GM18907 (cell line): ENCODE data around the gene THUMPD1.
A peak's percentile ranks its signal among the peaks of the same experiment; 100 is the strongest.
"Not testable (repeated sequence)": the region's sequence is repeated elsewhere in the genome, so short reads cannot be mapped to it uniquely, and the experiment has no call there.

Experiments used
- ATAC-seq: cut with Tn5 transposase; IDR thresholded peaks from one replicate; pipeline ENCODE4 v1.9.1; 2021; ENCODE audit warnings: mild to moderate bottlenecking, moderate library complexity; ENCODE audit not compliant: unreplicated experiment

Gene THUMPD1, protein sequence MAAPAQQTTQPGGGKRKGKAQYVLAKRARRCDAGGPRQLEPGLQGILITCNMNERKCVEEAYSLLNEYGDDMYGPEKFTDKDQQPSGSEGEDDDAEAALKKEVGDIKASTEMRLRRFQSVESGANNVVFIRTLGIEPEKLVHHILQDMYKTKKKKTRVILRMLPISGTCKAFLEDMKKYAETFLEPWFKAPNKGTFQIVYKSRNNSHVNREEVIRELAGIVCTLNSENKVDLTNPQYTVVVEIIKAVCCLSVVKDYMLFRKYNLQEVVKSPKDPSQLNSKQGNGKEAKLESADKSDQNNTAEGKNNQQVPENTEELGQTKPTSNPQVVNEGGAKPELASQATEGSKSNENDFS

DNA sequence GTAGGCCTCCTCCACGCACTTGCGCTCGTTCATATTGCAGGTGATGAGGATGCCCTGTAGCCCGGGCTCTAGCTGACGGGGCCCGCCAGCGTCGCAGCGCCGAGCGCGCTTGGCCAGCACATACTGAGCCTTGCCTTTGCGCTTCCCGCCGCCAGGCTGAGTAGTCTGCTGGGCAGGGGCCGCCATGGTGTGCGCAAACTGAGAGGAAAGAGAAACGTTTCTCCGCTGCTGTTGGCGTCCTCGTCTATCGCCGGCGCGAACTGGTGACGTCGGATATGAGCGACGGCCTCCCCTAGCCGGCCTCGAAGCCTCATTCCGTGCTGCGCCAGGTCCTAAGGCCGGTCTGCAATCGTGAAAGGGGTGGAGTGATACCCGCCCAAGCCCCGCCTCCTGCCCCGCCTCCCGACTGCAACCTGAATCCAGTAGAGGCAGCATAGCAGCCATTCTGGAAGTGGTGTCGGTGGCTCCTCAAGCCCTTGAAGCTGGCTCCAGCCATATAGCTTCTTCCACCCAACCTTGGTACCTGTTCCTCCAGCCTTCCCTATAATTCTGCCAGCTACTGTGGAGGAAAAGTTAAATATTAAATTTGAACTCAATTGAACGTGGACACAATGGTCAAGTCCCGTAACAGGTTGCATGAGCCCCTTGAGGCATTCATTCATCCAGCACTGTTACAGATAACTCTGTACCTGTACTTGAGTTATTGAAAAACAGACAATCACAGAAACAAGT is at the start of gene THUMPD1:
Gene THUMPD1, minus strand, starts transcription at position 265 of the 732 bp plus-strand sequence. Its CDS starts 79 bp downstream, at position 186.
- ATAC-seq: peak; percentile 81

DNA sequence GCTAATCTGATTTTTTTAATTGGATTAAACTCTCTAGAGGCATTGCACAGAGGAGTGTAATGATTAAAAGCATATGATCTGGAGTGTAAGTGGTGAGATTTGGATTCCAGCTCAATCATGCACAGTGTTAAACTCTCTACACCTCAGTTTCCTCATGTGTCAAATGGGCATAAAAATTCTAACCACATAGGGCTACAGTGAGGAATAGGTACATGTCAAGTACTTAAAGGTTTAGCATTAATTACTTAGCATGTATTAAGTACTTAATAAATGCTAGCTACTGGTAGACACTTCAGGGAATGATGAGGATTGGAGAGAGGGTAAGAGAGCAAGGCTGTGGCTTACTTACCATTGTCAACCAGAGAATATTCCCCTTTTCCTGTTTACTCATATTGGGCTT is 47.5 kb upstream of the THUMPD1 start:
- ATAC-seq: no peak

DNA sequence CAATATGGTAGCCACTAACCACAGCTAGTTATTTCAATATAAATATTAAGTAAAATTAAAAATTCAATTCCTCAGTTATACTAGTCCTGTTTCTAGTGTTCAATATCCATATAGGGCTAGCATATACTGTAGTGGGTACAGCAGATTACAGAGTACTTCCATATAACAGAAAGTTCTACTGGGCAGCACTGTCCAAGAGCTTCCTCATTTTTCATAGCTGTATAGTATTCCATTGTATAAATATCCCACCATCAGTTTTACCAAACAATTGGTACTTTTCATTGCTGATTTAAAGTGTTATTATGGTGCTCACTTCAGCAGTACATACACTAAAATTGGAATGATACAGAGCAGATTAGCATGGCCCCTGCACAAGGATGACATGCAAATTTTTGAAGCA is 42.6 kb upstream of the THUMPD1 start:
- no peak for ATAC-seq

DNA sequence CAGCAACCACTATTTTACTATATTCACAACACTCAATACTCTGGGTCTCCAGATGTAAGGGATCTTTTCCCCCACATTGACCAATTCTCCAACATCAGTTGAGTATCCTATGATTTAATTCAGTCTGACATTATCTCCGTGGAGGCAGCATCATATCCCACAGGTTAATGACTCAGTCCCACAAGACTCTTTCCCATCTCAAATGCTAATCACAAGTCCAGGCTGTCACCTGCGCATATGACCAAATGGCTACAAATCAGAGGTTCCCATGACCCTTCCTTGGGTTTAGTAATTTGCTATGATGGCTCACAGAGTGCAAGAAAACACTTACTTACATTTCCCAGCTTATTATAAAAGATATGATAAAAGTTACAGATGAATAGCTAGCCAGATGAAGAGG is 40.9 kb upstream of the THUMPD1 start:
- no peak for ATAC-seq

DNA sequence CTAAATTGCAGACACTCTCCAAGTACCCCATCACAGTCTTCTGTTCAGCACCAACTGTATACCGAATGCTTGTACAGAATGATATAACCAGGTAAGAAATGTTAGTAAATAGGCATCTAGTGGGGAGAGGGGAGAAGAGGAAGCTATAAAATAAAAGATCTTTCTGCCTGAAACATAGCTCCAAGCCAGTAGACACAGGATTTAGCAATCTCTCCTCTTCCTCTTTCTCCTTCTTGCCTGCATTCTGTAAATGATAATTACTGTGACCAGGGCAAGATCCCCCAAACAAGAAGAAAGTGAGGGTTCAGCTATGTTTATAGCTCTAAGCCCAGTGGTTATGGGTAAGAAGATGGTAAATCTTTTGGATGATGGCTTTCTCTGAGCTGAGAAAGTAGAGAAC is 40.1 kb upstream of the THUMPD1 start:
- no peak for ATAC-seq

DNA sequence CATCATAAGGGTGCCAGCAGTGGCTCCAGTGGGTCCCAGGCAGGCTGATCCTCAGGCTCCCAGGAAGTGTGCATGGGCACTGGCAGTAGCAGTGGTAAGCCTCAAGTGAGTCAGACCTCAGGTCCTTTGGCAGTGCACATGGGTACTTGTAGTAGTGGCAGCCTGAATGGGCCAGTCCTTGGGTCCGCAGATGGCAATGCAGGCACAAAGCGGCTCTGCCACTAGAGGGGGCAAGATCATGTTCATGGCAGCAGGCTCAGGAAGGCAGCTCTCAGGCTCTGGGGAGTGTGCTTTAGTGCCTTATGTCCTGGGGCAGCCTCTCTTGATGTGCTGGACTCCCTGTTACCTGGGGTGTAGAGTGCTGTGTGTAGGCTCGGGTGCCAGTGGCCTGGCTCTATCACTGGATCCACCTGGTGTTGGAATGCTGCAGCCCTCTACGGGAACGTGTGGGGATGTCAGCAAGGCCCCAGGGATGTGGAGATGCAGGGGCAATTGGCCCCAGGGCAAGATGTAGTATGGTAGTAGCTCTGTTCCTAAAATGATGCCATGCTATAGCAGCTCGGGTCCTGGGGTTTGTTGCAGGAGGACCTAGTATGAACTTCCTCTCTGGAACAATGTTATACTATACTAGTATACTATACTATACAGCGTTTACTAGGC is 33.2 kb upstream of the THUMPD1 start:
- ATAC-seq: no peak

DNA sequence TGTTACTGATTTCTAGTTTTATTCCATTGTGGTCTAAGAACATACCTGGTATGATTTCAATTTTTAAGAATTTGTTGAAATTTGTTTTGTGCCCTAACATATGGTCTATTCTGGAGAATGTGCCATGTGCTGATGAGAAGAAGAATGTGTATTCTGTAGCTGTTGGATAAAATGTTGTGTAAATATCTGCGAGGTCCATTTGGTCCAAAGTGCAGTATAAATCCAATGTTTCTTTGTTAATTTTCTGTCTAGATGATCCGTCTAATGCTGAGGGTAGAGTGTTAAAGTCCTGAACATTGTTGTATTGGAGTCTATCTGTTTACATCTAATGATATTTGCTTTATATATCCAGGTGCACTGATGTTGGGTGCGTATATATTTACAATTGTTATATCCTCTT is 32.1 kb upstream of the THUMPD1 start:
- ATAC-seq: no peak

DNA sequence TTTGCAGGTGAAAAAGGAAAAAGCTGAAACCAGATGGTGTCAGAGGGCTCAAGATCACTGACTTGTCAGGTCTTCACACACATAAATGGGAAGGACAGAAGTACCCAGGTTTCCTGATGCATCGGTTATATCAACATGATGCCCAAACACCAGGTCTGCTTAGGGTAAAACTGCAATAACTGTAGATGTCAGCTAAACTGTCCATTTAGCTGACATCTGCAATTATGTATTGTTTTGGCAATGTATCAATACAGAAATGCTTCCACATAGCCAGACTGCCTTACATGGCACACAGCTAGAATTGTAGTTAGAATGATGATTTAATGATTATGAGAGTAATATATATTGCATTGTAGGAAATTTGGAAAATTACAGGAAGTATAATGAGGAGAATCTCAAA is 27.2 kb upstream of the THUMPD1 start:
- no peak for ATAC-seq

DNA sequence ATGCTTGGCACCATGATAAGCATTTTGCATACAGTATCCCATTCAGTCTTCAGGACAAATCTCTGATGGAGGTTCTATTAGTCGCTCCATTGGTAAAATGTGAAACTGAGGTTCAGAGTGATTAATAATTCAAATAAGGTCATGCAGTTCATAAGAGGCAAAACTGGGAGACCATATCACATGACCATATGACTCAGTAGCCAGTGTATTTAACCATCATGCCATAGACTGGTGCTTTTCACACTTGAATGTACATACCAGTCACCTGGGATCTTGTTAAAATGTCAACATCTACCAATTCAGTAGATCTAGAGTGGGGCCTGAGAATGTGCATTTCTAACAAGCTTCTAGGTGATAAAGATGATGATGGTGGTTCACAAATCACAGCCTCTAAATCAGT is 26.5 kb upstream of the THUMPD1 start:
- no peak for ATAC-seq

DNA sequence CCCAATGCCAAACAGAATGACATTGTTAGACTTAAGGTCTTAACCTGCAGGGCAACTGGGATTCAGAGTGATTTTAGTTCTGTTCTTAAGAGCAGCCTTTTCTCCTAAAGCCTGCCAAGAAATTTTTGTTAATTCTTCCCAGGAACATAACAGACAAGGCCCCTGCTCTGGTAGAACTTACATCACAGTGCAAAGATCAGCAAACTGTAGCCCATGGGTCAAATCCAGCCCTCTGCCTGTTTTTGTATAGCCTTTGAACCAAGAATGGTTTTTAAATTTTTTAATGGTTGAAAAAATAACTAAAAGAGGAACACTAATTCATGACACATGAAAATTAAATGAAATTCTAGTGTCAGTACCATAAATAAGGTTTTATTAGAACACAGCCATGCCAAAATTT is 26.0 kb upstream of the THUMPD1 start:
- ATAC-seq: no peak

DNA sequence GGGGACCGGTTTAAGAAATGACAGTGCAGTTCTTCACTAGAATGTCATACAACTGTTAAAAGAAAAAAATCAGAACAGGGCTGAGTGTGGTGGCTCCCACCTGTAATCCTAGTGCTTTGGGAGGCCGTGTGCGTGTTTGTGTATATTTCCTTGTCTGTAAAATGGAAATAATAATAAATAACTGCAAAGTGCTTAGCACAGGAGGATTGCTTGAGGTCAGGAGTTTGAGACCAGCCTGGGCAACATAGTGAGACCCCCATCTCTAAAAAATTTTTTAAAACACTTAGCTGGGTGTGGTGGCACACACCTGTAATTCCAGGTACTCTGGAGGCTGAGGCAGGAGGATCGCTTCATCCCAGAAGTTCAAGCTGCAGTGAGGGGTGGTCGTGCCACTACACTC is 24.7 kb upstream of the THUMPD1 start:
- no peak for ATAC-seq

DNA sequence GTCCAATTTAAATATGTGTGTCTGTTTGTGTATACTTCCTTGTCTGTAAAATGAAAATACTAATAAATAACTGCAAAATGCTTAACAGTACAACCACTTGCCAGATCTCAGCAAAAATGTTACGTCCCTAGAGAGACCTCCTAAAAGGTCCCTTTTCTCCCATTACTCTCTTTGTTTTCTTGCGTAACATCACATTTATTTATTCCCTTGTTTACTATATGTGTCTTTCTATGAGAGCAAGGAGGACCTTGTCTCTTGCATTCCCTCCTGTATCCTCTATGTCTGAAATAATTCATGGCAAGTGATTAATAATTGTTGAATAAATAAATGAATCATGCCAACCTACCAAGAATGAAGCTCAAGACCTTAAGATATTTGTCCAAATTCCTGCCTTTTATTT is 24.1 kb upstream of the THUMPD1 start:
- ATAC-seq: no peak

DNA sequence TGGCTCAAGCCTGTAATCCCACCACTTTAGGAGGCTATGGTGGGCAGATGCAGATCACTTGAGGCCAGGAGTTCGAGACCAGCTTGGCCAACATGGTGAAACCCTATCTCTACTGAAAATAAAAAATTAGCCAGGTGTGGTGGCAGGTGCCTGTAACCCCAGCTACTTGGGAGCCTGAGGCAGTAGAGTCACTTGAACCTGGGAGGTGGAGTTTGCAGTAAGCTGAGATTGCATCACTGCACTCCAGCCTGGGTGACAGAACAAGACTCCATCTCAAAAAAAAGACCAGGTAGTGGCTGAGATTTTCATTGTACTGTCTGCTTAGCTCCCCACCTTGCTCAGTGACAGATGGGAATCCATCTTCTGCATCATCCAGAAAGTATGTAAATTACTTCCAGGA is 22.8 kb upstream of the THUMPD1 start:
- not testable (repeated sequence) for ATAC-seq

DNA sequence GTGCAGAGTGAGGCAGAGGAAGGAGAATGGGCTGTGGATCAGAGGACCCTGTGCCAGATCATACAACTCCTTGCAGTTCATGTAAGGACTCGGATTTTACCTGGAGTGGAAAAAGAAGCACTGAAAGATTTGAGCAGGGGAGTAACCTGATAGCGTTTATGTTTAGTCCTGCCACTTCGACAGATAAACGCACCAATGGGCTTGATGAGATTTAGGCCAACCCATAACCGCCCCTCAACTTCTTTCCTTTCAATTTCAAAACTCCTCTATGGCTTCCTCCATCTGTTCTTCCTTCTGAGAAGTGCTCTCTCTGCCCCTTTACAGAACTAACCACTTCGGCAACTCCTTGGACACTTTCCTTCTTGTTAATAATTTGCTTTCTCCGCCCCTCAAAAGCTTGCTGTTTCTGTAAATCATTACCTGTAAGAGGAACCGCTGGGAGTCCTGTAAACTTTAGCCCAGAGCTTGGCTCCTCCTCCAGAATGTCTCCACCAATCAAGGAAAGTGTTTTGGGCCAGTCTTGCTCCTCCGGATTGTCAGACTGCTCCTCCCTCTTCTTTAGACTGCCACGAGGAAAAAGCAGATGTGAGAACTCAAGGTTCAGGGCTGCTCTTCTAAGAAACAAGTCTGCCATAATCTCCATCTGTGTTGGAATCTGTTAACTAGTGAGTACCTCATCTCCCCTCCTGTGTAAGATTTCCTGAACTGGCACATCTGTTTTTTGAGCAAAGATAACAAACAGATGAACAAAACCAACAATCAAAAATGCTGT is 22.0 kb upstream of the THUMPD1 start, which contains the start of gene ACSM3:
Gene ACSM3, plus strand, starts transcription at position 554 of the 772 bp plus-strand sequence. CDS start 6,021 bp downstream, outside the sequence.
- ATAC-seq: peak; percentile 98

DNA sequence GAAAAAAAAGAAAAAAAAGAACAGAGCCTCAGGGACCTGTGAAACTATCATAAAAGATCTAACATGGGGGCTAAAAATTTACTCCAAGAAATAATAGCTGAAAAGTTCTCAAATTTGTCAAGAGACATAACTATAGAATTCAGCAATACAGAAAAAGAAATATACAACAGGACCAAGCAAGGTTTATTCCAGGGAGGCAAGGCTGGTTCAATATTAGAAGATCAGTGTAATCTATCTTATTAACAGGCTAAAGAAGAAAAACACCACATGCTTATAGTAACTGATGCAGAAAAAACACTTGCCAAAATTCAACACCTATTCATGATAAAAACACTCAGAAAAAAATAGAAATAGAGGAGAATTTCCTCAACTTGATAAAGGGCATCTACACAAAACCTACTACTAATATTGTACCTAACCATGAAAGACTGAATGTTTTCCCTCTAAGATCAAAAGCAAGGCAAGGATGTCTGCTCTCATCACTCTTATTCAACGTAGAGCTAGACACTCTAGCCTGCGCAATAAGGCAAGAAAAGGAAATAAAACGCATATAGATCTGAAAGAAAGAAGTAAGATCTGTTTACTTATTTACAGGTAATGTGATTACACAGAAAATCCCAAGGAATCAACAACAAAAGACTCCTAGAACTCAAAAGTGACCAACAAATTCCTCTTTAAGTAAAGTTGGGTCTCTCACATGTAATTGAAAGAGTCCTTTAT is 20.9 kb upstream of the THUMPD1 start:
- ATAC-seq: no peak

DNA sequence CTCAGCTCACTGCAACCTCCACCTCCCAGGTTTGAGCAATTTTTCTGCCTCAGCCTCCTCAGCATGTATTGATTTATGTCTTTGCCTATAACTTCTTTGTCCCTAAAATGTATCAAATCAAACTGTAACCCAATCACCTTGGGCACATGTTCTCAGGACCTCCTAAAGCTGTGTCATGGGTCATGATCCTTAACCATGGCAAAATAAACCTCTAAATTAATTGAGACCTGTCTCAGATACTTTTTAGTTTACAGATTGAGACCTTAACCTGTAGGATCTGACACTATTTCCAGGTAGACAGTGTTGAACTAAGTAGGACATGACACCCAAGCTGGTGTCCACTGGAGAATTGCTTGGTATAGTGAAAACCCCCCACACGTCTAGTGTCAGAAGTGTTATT is 19.6 kb upstream of the THUMPD1 start:
- ATAC-seq: no peak

DNA sequence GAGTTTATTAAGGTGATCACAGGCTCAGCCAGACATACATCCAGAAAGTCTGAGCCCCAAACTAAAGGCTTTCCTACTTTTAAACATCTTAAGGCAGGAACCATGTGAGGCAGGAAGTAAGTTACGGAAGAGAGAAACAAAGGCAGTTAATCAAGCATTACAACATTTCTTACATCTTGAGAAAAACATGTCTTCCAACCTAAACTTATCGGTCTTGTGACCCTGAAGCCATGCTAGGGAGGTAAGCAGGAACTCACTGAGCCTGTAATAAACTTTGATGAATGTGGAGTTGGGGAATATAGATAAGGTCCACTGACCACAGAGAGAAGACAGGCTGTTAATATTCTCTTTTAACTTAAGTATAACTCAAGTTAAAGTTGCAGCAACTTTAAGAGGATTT is 18.7 kb upstream of the THUMPD1 start:
- ATAC-seq: no peak

DNA sequence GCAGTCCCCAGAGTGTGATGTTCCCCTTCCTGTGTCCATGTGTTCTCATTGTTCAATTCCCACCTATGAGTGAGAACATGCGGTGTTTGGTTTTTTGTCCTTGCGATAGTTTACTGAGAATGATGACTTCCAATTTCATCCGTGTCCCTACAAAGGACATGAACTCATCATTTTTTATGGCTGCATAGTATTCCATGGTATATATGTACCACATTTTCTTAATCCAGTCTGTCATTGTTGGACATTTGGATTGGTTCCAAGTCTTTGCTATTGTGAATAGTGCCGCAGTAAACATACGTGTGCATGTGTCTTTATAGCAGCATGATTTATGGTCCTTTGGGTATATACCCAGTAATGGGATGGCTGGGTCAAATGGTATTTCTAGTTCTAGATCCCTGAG is 14.2 kb upstream of the THUMPD1 start:
- ATAC-seq: not testable (repeated sequence)

DNA sequence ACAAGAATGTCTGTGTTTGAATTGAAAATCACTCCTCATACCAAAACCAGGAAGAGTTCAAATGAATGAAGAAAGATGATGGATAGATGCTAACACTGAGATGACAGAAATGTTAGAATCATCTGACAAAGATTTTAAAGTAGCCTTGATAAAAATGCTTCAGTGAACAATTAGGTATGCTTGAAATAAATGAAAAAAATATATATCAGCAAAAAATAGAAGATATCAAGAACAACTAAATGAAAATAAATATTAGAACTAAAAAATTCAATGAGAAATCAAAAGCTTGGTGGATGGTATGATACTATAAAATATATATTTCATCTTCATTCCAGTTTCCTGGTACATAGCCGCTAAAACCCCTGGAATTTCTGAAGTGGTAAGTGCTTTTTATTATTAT is 13.6 kb upstream of the THUMPD1 start:
- no peak for ATAC-seq

DNA sequence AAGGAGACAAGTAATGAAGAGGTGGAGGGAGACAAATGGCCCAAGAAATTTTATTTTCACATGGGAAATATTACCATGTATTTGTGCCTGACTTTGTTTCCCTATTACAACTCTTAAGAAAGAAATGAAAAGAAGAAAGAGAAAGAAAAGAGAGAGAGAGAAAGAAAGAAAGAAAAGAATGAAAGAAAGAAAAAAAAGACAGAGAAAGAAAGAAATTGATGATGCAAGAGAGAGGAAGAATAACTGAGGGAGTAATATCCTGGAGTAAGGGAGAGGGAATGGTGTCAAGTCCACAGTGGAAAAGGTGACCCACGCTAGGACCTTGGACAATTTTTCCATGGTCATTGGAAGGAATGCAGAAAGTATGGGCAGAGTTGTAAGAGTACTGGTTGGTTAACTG is 12.1 kb upstream of the THUMPD1 start:
- ATAC-seq: no peak
